ENCODE data around the gene MTA1.

Gene MTA1

GRCh38 chr14:105467249-105467941 is 47.8 kb downstream of the MTA1 start:
- Histone ChIP-seq H3K79me2 (ENCODE audit: insufficient read depth, low read length) (no peaks in the 10 kb centered on the region), H3K4me3 (ENCODE audit: insufficient read depth, low read length, poor library complexity, severe bottlenecking) (no peak overlapping the region), H3K27me3 (ENCODE audit: low read length) (no peaks in the 10 kb centered on the region), H3K27ac (ENCODE audit: low read depth, low read length) (no peak overlapping the region), H3K36me3 (ENCODE audit: low read length) (no peaks in the 10 kb centered on the region), H3K4me2 (ENCODE audit: low read depth, low read length, poor library complexity, severe bottlenecking) (no peak overlapping the region), H2AFZ (ENCODE audit: low read depth, low read length, severe bottlenecking) (no peak overlapping the region), H3K9me2 (replicated peaks; ENCODE audit: insufficient read depth, low read length) (no peaks in the 10 kb centered on the region), H3K9ac (ENCODE audit: low read length) (no peak overlapping the region), H4K20me1 (ENCODE audit: low read depth, low read length) (no peaks in the 10 kb centered on the region), H3K9me3 (ENCODE audit: insufficient read depth, low read length) (no peaks in the 10 kb centered on the region), H3F3A (ENCODE audit: insufficient read depth) (peaks cover 5% of the 10 kb centered on the region)
- TF ChIP-seq EZH2phosphoT487 (conservative IDR thresholded peaks at IDR 0.05; ENCODE audit: low read length) (no peak), CTCF (IDR thresholded peaks at IDR 0.05; ENCODE audit: insufficient read depth, low read length, poor library complexity, severe bottlenecking) (no peak)

- H4K20me1 ChIP-seq (ENCODE audit: low read depth, low read length) = no peaks in the 10 kb centered on the region
- no peaks in the 10 kb centered on the region for H3K36me3 ChIP-seq (ENCODE audit: low read length)
- no peak overlapping the region for H3K4me2 ChIP-seq (ENCODE audit: low read depth, low read length, poor library complexity, severe bottlenecking)
- no peaks in the 10 kb centered on the region for H3K9me3 ChIP-seq (ENCODE audit: insufficient read depth, low read length)
- H3K79me2 ChIP-seq (ENCODE audit: insufficient read depth, low read length) = no peaks in the 10 kb centered on the region
- H3F3A ChIP-seq (ENCODE audit: insufficient read depth) = peaks cover 5% of the 10 kb centered on the region
- H3K27me3 ChIP-seq (ENCODE audit: low read length) = no peaks in the 10 kb centered on the region
- H2AFZ ChIP-seq (ENCODE audit: low read depth, low read length, severe bottlenecking) = no peak overlapping the region
- H3K9ac ChIP-seq (ENCODE audit: low read length) = no peak overlapping the region
- no peak overlapping the region for H3K4me3 ChIP-seq (ENCODE audit: insufficient read depth, low read length, poor library complexity, severe bottlenecking)
- H3K9me2 ChIP-seq (replicated peaks; ENCODE audit: insufficient read depth, low read length) = no peaks in the 10 kb centered on the region
- no peak overlapping the region for H3K27ac ChIP-seq (ENCODE audit: low read depth, low read length)
- TF ChIP-seq CTCF (IDR thresholded peaks at IDR 0.05; ENCODE audit: insufficient read depth, low read length, poor library complexity, severe bottlenecking) = no peak
- TF ChIP-seq EZH2phosphoT487 (conservative IDR thresholded peaks at IDR 0.05; ENCODE audit: low read length) = no peak
Measured at GRCh38 chr14:105467942-105468471, 48.4 kb downstream of the MTA1 start.

- no peak overlapping the region for H3K9ac ChIP-seq (ENCODE audit: low read length)
- TF ChIP-seq EZH2phosphoT487 (conservative IDR thresholded peaks at IDR 0.05; ENCODE audit: low read length) (no peak), CTCF (IDR thresholded peaks at IDR 0.05; ENCODE audit: insufficient read depth, low read length, poor library complexity, severe bottlenecking) (no peak)
- H2AFZ ChIP-seq (ENCODE audit: low read depth, low read length, severe bottlenecking) = no peak overlapping the region
- H3F3A ChIP-seq (ENCODE audit: insufficient read depth) = peaks cover 5% of the 10 kb centered on the region
- no peaks in the 10 kb centered on the region for H3K9me2 ChIP-seq (replicated peaks; ENCODE audit: insufficient read depth, low read length)
- H4K20me1 ChIP-seq (ENCODE audit: low read depth, low read length) = no peaks in the 10 kb centered on the region
- H3K36me3 ChIP-seq (ENCODE audit: low read length) = no peaks in the 10 kb centered on the region
- no peaks in the 10 kb centered on the region for H3K79me2 ChIP-seq (ENCODE audit: insufficient read depth, low read length)
- H3K27ac ChIP-seq (ENCODE audit: low read depth, low read length) = no peak overlapping the region
- no peak overlapping the region for H3K4me3 ChIP-seq (ENCODE audit: insufficient read depth, low read length, poor library complexity, severe bottlenecking)
- H3K4me2 ChIP-seq (ENCODE audit: low read depth, low read length, poor library complexity, severe bottlenecking) = no peak overlapping the region
- H3K27me3 ChIP-seq (ENCODE audit: low read length) = no peaks in the 10 kb centered on the region
- H3K9me3 ChIP-seq (ENCODE audit: insufficient read depth, low read length) = no peaks in the 10 kb centered on the region
Measured at GRCh38 chr14:105468621-105469241, 49.1 kb downstream of the MTA1 start.

Data from SU-DHL-6 (cell line).